Thyroid gland (tissue), 4 donors: Measurements from ENCODE around the gene FANCC. TPM values are rescaled to one million over a fixed set of nuclear protein-coding genes. Genes with fewer than 3 reads are reported as not detected.
A peak's percentile ranks its signal among the peaks of the same experiment; 100 is the strongest.

Source experiments
- DNase-seq, 2 donors: peaks; one replicate each; pipeline ENCODE4 v3.0.0-alpha.2; 2019
- H3K27ac ChIP-seq, 3 donors: fragments of 200-600 bp; sonication (generic); 1 replicate in 2 of 3; 2 replicates in 1 of 3; pipeline ENCODE4 v1.5.1; 2016 to 2019; ENCODE audit warnings: mild to moderate bottlenecking in 1 of 3, moderate library complexity in 1 of 3
- H3K27me3 ChIP-seq: fragments of 200-600 bp; sonication (generic); one replicate; pipeline ENCODE4 v1.5.1; 2019
- H3K36me3 ChIP-seq, 2 donors: fragments of 200-600 bp; sonication (generic); one replicate each; pipeline ENCODE4 v1.5.1; 2016 to 2019
- H3K4me1 ChIP-seq, 2 donors: fragments of 200-600 bp; sonication (generic); one replicate each; pipeline ENCODE4 v1.5.1; 2017 to 2019
- H3K4me3 ChIP-seq, 3 donors: fragments of 200-600 bp; sonication (generic); replicated peaks in 1 of 3; 1 replicate in 2 of 3; 2 replicates in 1 of 3; pipeline ENCODE4 v1.5.1; 2016; ENCODE audit warnings: mild to moderate bottlenecking in 1 of 3
- H3K9me3 ChIP-seq: fragments of 200-600 bp; sonication (generic); one replicate; pipeline ENCODE4 v1.5.1; 2017
- POLR2A ChIP-seq, 2 donors: fragments of 450-650 bp; IDR thresholded peaks; one replicate each; pipeline ENCODE4 v1.6.1; 2017; ENCODE audit warnings: antibody characterized with exemption in 2 of 2, mild to moderate bottlenecking in 2 of 2, moderate library complexity in 1 of 2
- WGBS, 2 donors: methylation state at CpG; one replicate each; pipeline ENCODE4 v1.1.5; 2017; 5-methylcytosine and 5-hydroxymethylcytosine counted together
- intact Hi-C: fragments of 100-400 bp; cut with DNase I; formaldehyde crosslinking; loops from one replicate; pipeline ENCODE4 v1.15.1; 2023
- total RNA-seq, 4 donors: library from RNA; depleted of rRNA; stranded (reverse); fragments of >200 nt; gene quantifications; one replicate each; pipeline ENCODE4 v1.2.3, GENCODE V29; 2016
- TF ChIP-seq, protein P1 (sequence below), 6 experiments: fragments of 200-600 bp in 3 of 6; fragments of 450-650 bp in 3 of 6; sonication (generic) in 3 of 6; IDR thresholded peaks; one replicate each; pipeline ENCODE4 v1.5.1; 2016 to 2019; ENCODE audit warnings: antibody characterized with exemption in 6 of 6, mild to moderate bottlenecking in 2 of 6, inconsistent platforms in 1 of 6, moderate library complexity in 1 of 6

The FANCC gene
- total RNA-seq, 4 donors from 2014 or later, result 13.9 to 15.0 (median 14.2) TPM

DNA sequence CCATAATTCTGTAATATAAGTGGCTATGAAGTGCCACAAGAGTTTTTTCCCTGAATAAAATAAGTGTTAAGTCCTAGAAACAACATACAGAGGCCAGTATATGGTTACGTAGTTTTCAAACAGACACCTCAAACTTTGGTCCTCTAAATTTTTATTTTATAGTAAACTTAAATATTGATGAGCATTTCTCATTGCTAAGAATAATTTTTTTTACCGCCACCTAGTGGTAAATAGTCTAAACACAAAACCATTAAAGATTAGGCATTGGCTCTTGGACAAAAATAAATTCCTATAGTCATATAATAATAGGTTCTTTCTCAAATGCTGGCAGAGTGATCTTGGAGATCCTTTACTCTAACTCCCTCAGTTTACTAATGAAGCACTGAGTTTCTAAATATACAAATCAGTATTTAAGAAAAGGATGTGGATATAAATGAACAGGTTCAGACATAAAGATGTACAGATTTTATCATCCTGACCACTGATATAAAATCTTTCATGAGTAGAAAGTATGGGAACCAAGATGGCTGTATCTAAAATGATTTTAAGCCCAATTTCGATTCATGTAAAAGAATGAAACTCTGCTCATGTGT, 136.2 kb downstream of the FANCC start:
- Histone ChIP-seq H3K27ac (no peak overlapping the region), H3K9me3 (no peaks in the 10 kb centered on the region), H3K4me1 (no peaks in the 10 kb centered on the region), H3K4me3 (no peak overlapping the region), H3K36me3 (no peaks in the 10 kb centered on the region), H3K27me3 (no peaks in the 10 kb centered on the region)
- intact Hi-C loops, result no loop called here
- 75% methylated on average over 3 of the region's 3 CpGs for WGBS, 2 donors
- DNase-seq, result no peak
- TF ChIP-seq, protein P1, sequence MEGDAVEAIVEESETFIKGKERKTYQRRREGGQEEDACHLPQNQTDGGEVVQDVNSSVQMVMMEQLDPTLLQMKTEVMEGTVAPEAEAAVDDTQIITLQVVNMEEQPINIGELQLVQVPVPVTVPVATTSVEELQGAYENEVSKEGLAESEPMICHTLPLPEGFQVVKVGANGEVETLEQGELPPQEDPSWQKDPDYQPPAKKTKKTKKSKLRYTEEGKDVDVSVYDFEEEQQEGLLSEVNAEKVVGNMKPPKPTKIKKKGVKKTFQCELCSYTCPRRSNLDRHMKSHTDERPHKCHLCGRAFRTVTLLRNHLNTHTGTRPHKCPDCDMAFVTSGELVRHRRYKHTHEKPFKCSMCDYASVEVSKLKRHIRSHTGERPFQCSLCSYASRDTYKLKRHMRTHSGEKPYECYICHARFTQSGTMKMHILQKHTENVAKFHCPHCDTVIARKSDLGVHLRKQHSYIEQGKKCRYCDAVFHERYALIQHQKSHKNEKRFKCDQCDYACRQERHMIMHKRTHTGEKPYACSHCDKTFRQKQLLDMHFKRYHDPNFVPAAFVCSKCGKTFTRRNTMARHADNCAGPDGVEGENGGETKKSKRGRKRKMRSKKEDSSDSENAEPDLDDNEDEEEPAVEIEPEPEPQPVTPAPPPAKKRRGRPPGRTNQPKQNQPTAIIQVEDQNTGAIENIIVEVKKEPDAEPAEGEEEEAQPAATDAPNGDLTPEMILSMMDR (IDR thresholded peaks at IDR 0.05), result peak in 5 of 6 experiments; percentile 16 to 57 (median 41)
- no peak for TF ChIP-seq POLR2A (IDR thresholded peaks at IDR 0.05)

DNA sequence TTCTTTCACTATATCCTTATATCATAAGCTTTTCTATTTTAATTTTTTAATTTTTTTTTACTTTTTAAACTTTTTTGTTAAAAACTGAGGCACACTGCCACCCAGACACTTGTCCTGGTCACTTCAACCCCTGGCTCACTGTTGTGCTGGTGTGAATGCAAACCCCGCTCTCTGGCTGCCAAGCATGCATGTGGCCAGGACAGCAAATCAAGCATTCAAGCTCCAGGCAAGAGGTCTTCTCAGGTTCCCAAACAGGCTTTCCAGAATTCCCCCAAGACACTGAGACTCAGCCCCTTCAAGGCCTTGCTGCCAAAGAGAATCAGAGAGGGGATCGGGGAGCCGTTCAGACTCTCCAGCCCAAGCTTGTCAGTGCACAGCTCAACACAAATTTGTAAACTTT, 139.9 kb downstream of the FANCC start:
- Histone ChIP-seq H3K27ac (no peak overlapping the region), H3K27me3 (no peaks in the 10 kb centered on the region), H3K4me3 (no peak overlapping the region), H3K4me1 (no peaks in the 10 kb centered on the region), H3K9me3 (no peaks in the 10 kb centered on the region), H3K36me3 (no peaks in the 10 kb centered on the region)
- intact Hi-C loops, result no loop called here
- WGBS, 2 donors, result 84 to 93% methylated on average over 3 of the region's 3 CpGs
- DNase-seq, result no peak
- TF ChIP-seq, protein P1 (IDR thresholded peaks at IDR 0.05), result no peak
- no peak for TF ChIP-seq POLR2A (IDR thresholded peaks at IDR 0.05)

DNA sequence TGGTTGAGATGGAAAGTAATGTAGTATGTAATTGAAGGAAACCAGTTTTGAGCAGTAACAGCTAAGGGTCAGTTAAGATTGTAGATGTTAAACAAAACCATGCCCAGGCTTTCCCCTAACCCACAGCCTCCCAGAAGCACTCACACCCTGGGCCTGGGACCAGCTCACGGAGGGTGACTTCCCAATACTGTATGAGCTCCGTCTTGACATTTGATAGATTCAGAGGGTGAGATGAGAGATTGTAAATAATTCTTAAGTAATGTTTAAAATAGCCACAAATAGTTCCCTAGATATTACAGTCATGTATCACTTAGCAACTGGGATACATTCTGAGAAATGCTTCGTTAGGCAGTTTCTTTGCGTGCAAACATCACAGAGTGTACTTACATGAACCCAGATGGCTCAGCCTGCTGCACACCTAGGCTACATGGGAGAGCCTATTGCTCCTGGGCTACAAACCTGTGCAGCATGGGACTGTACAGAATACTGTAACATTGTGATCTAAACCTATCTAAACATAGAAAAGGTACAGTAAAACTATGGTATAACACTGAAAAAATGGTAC, 140.7 kb downstream of the FANCC start:
- H3K4me1 ChIP-seq, result no peaks in the 10 kb centered on the region
- no peak for DNase-seq
- no peak overlapping the region for H3K4me3 ChIP-seq
- H3K27ac ChIP-seq, result no peak overlapping the region
- no peaks in the 10 kb centered on the region for H3K36me3 ChIP-seq
- no peaks in the 10 kb centered on the region for H3K27me3 ChIP-seq
- no peaks in the 10 kb centered on the region for H3K9me3 ChIP-seq
- TF ChIP-seq, protein P1 (IDR thresholded peaks at IDR 0.05), result no peak
- no peak for TF ChIP-seq POLR2A (IDR thresholded peaks at IDR 0.05)
- 94 to 97% methylated on average over 4 of the region's 4 CpGs for WGBS, 2 donors
- intact Hi-C loops, result no loop called here

DNA sequence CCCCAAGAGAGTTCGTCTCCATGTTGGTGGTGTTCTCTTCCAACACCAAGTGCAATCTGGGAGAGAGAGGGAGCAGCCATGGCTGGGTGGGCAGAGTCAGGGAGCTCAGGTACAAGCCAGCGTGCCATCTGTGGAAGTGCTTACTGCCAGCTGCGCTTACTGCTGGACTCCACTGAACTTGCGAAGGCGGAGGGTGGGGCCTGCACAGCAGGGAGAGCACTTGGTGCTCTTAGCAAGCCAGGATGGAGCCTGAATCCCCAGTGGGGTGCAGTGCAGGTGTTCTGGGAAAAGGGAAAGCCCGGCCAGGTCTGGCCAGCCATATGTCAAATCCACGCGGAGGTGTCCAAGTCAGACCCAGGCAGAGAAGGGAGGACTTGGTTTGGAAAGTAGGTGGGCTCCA, 142.0 kb downstream of the FANCC start:
- TF ChIP-seq, protein P1 (IDR thresholded peaks at IDR 0.05), result no peak
- no peak for TF ChIP-seq POLR2A (IDR thresholded peaks at IDR 0.05)
- Histone ChIP-seq H3K27ac (no peak overlapping the region), H3K9me3 (no peaks in the 10 kb centered on the region), H3K36me3 (no peaks in the 10 kb centered on the region), H3K27me3 (no peaks in the 10 kb centered on the region), H3K4me3 (no peak overlapping the region), H3K4me1 (no peaks in the 10 kb centered on the region)
- WGBS, 2 donors, result 94 to 97% methylated on average over 6 to 8 of the region's 8 CpGs
- no peak for DNase-seq
- intact Hi-C loops, result no loop called here

DNA sequence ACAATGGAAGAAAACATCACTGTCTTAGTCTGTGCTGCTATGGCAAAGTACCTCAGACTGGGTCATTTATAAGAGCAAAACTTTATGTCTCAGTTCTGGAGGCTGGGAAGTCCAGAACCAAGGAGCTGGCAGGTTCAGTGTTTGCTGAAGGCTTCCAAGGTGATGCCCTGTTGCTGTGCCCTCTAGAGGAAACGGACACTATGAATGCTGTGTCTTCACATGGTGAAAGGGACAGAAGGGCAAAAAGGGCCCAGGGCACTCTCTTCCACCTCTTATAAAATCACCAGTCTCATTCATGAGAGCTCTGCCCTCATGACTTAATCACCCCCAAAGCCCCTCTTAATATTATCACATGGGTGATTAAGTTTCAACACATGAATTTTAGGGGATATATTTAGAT, 143.5 kb downstream of the FANCC start:
- TF ChIP-seq, protein P1 (IDR thresholded peaks at IDR 0.05), result no peak
- no peak for TF ChIP-seq POLR2A (IDR thresholded peaks at IDR 0.05)
- Histone ChIP-seq H3K4me1 (no peaks in the 10 kb centered on the region), H3K4me3 (no peak overlapping the region), H3K27me3 (no peaks in the 10 kb centered on the region), H3K36me3 (no peaks in the 10 kb centered on the region), H3K27ac (no peak overlapping the region), H3K9me3 (no peaks in the 10 kb centered on the region)
- 84 to 88% methylated on average over 1 of the region's 1 CpG for WGBS, 2 donors
- intact Hi-C loops, result no loop called here
- DNase-seq, result no peak
